RCC 7860 (cell line): ENCODE measurements around the gene HOMER2.
"Not testable (repeated sequence)": the region's sequence is repeated elsewhere in the genome, so short reads cannot be mapped to it uniquely, and the experiment has no call there.

Experiments used
- DNase-seq: peaks from one replicate; pipeline ENCODE4 v3.0.0-alpha.2; 2015; ENCODE audit warnings: low spot score
- FAIRE-seq: peaks from 2 replicates; lab custom pipeline; 2012; peaks lifted over from hg19 to GRCh38; lab: Jason Lieb, UNC

The HOMER2 gene

DNA sequence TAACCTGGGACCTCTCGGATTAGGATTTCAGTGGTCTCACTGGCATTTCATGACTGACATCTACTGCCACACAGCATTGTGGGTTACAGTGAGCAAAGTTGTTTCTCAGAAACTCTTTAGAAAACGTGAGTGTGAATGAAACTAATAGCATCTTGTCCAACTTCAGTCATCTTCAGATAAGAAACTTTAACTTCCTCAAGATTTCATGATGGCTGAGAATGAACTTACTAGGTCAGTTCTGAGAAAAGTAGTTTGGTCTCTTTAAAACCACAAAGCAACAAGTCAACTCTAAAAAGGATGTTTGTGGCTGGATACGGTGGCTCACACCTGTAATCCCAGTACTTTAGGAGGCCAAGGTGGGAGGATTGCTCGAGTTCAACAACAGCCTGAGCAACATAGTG, 14.2 kb upstream of the HOMER2 start:
- FAIRE-seq (no peak), DNase-seq (no peak)

DNA sequence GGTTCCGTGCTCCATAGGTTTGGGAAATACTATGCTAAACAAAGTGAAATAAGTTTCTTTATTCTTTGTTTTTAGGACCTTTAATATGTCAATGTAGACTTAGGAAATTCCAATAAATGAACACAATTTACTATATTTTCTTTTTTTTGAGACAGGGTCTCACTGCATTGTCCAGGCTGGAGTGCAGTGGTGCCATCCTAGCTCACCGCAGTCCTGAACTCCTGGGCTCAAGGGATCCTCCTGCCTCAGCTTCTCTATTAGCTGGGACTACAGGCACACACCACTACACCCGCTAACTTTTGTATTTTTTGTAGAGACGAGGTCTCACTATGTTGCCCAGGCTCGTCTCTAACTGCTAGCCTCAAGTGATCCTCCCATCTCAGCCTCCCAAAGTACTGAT, 12.4 kb upstream of the HOMER2 start:
- FAIRE-seq (no peak), DNase-seq (no peak)

DNA sequence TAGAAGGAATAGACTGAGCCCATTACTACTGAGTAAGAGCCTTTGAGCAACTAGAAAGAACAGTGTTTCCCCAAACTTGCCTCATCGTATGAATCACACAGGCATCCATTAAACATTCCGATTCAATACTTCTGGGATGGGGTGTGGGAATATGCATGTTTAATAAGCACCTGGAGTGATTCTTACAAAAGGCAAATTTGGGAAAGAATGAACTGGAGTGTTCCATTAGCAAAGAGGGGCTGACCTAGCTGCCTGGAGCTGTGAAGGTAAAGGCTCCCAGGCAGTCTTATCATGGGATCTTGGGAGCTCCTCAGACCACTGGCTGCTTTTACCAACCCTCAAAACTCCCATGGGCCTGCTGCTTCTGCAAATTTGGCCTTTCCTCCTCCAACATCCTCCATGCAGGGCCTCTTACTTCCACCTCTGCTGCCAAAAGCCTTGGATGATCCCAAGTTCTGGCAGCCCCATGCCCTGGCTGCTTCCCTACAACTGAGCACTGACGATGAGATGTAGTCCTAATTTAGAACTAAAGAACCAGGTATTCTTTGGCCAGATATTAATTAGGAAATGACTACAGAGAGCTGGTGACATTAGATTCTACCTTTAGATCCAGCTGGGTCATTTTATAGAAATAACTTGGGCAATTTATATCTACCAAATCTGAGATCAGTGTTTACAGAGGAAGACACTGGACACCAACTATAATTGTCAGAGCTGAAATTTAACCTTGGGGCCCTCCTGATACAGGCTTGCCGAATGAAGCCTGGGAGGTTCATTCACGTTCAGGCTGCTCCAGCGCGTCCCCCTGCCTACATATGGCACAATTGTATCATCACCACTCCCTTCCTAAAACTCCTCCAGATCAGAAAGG, 11.2 kb upstream of the HOMER2 start:
- FAIRE-seq (no peak), DNase-seq (no peak)

DNA sequence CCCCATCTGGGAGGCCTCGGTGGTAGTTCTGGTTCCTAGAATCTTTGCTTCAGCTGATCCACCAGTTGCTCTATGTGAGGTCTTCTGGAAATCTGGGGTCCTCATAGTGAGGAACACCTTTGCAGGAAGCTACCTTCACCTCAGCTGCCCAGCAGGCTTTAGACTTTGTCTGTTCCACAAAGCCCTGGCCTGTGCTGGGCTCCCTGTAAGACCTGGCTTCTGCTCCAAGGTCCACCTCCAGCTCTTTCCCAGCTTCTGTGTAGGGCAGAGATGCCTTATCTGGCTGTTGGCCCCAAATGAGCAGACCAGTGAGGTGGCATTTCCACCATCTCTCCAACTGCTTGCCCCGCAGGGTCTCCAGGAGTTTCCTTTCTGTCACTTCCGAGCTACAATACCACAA, 8.2 kb upstream of the HOMER2 start:
- no peak for DNase-seq
- no peak for FAIRE-seq

DNA sequence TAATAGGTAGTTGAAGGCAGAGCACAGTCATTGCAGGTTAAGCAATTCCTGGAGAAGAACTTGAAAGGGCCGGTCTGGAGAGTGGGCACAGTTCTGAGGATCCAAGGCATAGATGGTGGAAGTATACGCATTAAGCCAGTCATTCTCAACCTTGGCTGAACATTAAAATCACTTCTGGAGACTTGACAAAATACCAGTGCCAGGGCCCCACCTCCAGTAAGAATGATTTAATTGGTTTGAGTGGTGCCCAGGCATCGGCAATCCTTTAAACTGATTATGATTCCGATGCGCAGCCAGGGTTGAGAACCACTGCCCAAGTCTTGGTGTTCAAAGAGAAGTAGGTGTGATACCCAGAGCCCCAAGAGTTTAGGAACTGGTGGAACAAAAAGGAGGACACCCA, 6.9 kb upstream of the HOMER2 start:
- no peak for DNase-seq
- no peak for FAIRE-seq

DNA sequence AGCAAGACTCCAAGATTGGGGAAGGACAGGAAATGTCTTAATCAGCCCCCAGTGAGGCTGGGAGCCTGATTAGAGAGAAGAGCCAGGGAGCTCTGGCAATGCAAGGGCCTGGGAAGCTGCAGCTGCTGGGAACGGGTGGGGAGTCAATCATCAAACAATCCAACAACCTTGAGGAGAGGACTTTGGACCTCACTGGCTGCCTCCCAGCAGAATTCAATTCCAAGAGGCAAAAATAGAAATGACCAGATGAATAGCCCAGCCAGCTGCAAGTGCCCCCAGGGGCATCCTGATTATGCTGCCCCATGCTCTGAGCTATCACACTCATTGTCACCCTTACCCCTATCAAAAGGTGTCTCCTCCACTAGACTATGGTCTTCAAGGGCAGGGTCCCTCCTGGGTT, 6.1 kb upstream of the HOMER2 start:
- DNase-seq: no peak
- no peak for FAIRE-seq

DNA sequence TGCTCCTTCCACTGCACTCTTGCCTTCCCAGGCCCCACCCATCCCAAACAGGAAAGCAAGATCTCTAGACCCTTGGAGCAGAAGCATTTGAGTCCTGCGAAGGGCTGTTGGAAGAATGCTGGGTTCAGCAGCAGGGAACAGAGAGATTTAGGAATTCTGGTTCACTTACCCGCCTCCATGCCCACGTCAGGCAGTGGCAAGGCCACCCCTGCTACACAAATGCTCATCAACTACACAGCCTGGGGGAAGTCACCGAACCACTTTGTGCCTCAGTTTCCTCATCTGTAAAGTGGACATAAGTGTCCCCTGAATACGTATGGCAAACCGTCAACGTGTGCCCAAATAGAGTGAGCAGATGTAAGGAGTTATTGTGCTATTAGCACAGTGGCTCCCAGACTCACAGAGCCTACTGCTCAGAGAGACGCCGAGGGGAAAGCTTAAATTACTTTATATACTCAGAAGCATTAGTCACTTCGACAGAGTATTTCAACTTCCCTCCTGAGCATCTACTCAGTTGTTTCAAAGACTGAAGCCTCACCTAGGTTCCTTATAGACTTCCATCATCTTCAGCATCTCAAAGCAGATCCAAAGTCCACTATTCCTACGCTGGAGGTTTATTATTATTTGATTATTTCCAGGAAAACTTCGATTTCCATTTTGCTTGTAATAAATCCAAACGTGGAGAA, 905 bp downstream of the HOMER2 start:
- DNase-seq (peak; percentile 37), FAIRE-seq (no peak)

DNA sequence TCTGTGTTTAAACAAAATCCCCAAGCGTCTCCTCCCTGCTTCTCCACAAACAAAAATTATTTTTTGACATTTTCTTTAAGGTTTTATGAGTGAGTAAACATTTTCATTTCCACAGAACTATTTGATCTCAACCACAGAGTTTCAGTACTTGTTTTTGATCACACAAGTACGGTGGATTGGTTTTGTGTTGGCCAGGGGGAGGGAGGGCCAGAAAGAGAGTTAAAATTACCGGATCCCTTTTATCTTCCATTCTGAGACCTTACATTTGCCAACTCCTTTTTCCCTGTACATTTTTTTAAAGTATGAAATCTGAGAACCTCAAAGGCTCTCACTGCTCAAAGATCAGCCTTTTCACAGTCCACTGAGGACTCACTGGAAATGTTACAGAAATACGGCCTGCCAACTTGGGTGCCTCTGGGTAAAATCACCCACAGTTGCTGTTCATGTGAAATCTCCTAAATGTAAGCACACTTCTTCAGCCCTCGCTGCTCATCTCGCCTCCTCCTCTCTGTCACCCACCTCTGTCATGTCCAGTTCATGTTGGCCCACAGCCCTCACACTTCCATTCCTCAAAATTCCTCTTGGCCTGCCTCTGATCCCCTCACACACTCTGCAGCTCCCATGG, 1.7 kb downstream of the HOMER2 start:
- DNase-seq (no peak), FAIRE-seq (no peak)

DNA sequence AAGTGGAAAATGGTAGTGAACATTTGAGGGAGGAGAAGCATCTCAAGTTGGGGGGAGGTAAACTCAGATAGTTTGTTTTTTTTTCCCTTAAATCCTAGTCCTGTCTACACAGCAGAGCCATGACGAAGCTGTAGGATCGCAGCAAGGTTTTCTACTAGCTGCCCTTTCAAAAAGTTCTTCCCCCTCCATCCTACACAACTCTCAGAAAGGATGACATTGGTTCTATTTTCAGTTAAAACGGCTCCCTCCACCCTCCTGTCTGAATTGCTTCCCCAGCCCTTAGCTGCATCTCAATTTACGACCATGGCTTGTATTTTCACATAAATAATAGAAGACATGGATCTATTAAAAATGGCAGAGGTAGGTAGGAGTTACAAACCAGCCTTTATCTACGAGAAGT, 2.2 kb downstream of the HOMER2 start:
- no peak for DNase-seq
- no peak for FAIRE-seq

DNA sequence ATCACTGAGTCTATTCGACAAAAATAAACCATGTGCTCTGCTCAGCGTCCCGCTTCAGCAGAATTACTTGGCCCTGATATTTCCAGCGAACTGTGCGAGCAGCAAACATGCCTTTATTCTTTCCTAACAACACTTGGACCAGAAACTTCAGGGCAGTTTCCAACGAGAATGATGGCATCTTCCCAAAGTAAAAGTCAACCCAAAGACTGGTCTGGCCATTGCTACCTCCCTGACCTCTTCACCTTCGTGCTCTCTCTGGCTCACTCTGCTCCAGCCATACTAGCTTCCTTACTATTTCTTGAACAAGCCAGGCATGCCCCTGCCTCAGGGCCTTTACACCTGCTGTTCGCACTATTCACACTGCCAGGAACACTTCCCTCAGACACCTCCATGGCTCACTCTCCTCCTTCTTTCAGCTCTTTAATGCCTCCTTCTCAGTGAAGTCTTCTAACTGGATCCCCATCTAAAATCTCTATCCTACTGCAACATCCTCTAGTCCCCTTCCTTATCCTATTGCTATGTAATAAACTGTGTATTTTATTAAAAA, 6.3 kb downstream of the HOMER2 start:
- DNase-seq (no peak), FAIRE-seq (no peak)

DNA sequence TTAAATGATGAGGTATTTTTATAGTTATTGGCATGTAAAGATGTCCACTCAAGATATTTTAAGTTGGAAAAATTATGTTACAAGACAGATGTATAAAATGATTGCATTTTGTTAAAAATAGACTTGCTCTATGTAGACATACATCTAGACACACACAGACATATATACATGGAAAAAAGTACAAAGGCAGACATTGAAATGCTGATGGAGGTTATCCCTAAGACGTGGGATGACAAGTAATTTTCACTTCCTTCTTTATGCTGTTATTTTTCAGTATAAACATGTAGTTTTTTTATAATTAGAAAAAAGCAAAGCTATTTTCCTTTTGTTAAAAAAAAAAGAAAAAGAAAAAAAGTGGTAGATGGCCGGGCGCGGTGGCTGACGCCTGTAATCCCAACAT, 7.2 kb downstream of the HOMER2 start:
- no peak for FAIRE-seq
- no peak for DNase-seq

DNA sequence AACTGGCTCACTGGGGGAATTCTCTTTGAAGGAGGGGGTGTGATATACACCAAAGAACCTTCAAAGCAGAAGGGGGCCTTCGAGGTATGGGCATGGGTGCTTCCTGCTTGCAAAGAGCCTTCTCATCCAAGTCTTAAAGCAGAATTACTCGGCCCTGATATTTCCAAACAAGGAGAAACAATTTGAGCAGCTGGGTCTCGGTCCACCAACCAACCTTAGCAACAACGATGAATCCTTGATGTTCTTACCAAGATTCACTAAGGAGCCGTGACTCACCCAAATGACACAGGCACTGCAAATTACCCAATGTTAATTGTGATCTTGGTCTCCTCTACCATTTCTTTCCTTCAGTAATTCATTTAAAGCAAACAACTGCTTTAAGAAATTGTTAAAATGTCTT, 7.7 kb downstream of the HOMER2 start:
- peak; percentile 95 for DNase-seq
- FAIRE-seq: peak; percentile 96

DNA sequence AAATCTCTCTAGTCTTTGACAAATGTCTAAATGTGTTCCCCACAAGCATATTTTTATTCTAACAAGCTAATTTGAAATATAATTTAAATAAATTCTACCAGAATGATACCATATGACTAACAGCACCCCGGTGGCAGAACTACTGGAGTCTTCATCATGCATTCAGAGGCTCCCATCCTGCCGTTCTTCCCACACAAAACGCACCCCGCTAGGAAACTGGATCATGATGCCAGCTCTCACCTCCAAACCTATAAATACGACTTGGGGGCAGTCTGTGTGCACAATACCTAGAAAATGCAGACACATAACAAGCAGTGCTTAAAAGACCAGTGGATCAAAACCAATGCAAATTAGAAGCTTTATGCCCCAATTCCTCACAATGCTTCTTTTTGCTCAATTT, 8.5 kb downstream of the HOMER2 start:
- no peak for FAIRE-seq

DNA sequence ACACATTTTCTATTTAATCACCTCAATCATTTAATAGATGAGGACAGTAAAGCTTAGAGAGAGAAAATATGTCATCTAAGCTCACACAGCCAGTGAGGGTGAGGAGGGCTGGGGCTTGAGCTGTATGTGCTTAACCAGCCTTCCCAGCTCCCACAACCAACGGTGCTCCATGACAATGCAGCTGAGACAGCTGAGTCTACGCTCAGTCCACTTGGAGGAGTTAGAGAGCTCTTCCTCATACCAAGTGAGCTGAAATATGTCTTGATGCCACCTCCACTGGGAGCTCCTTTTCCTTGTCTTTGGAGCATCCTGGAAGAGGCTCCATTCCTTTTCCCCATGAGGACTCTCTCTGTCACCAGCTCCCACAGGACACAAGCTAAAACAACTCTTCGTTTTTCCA, 9.3 kb downstream of the HOMER2 start:
- no peak for FAIRE-seq
- peak; percentile 50 for DNase-seq

More for the DNA sequence above, 8.5 kb downstream of the HOMER2 start:
- no peak for DNase-seq

DNA sequence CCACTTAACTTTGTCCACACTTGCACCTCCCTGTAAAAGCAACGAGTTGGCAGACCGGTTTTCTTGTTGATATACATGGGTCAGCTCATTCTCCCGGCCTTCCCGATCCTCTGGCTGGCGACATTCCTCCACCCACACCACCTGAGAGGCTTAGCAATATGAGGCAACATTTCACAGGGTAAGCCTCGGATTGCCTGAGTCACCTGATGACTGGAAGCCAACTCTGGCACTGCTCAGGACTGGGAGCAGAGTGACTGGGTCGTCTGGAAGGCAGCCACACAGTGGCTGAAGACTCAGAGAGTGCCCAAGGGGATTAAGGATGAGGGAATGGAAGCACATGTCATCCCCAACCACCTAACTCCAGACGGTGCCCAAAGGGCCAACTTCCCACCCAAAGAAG, 9.8 kb downstream of the HOMER2 start:
- FAIRE-seq: peak; percentile 89
- DNase-seq: peak; percentile 93

DNA sequence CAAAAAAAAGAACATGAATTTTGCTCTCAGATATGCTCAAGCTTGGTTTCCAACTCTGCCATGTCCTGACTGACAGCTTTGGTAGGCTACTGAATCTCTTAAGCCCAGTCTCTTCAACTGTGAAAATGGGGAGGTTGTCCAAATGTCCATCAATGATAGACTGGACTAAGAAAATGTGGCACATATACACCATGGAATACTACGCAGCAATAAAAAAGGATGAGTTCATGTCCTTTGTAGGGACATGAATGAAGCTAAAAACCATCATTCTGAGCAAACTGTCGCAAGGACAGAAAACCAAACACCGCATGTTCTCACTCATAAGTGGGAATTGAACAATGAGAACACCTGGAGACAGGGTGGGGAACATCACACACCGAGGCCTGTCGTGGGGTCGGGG, 12.8 kb downstream of the HOMER2 start:
- DNase-seq, FAIRE-seq: not testable (repeated sequence)

DNA sequence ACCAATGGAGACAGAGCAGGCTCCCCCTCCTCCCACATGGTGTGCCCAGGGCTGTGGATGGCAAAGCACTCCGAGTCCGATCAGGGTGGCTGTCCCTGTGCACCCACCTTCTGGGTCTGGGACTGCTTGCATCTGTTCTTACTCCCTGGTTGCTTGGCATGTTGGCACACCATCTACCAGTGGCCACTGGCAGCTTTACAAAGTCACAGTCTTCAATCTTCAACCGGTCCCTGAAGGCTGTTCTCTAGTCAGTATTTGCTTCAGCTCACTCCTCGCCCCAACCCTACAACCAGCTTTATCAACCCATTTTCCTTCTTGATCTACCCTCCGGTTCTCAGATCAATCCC, 14.8 kb downstream of the HOMER2 start:
- FAIRE-seq (no peak), DNase-seq (no peak)

DNA sequence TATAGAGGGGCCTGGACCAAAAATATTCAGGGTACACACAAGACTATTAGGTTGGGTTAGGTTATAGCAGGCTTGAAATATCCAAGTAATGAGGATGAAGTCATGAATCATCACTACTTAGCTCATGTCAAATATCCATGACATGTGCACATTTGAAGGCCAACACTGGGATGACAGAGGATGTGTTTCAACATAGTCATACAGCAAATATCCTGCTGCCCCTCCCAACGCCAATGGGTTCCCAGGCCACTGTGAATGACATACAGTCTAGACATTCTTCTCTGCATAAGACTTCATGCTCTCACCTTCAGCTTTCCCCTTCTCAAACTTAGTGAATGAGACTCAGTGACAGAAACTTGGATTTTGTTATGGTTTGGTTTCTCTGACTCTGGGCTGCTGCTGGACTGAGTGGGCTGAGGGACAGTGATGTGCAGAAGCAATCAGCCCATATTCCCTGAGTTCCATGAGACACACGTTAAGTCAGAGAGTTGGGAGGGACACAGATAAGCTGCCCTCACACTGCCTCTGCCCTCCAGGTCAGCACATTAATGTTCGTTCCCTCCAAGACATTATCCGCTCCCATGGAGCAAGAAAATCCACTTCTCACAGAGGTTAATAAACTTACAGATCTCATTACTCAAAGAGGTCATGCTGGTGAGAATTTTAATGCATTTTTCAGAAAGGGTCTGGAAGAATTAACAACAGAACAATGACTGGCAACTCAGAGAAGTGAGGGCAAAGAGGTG, 15.4 kb downstream of the HOMER2 start:
- DNase-seq (peak; percentile 89), FAIRE-seq (peak; percentile 66)

DNA sequence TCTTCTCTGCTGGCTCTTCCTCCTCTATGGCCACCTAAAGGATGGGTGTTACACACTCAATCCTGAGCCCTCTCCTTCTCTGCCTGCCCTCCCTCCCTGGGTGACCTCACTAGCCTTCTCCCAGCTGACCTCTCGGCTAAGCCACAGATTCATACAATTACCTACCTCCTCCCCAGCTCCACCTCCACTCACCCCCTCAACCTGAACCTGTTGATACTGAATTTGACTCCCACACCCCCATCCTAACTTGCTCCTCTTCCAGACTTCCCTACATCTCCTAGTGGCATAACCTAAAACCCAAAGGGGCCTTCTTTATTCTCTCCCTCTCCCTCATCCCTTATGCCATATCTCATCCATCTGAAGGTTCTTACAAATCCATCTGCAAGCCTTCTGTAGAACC, 17.1 kb downstream of the HOMER2 start:
- no peak for FAIRE-seq
- no peak for DNase-seq

DNA sequence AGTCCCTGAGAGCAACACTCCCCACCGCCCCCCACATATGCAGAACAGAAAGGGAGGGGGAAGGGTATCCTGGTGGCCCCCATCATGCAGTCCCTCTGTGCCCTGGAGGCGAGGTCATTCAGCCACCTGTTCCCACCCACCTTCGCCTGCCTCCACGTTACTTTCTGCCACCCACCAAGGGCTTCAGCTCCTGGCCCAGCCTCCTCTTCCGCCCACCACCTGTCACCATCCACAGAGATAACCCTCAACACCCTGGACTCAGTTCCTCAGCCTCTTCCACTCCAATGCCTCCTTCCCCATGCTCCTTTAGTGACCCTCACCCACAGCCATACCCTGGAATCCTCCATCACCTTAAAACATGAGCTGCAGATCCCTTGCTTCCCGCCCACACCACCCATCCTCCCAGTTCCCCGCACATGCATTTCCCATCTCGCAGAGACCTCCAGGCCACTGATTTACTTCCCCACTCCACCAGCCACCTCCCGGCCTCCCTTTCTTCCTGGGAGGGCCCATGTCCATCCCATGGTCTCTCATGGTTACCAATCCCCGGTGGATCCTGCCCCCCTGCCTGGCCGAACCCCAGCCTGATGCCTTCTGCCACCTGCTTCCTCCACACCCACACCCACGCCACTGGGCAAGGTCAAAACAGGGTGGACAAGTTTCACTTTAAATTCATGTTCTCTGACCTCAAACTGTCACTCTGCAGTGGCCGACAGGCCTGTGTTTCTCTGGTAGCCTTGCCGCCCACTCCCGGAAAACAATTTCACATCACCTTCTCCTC, 18.2 kb downstream of the HOMER2 start:
- no peak for FAIRE-seq

More for the DNA sequence above, 18.2 kb downstream of the HOMER2 start:
- DNase-seq: no peak
